ENCODE results near the gene ICE1. TPM values are rescaled to one million over a fixed set of nuclear protein-coding genes. Genes with fewer than 3 reads are reported as not detected.
"Not testable (repeated sequence)": the region's sequence is repeated elsewhere in the genome, so short reads cannot be mapped to it uniquely, and the experiment has no call there.

ICE1 gene
- total RNA-seq, 1 experiment from 2014 or later = 12.9 TPM

DNA sequence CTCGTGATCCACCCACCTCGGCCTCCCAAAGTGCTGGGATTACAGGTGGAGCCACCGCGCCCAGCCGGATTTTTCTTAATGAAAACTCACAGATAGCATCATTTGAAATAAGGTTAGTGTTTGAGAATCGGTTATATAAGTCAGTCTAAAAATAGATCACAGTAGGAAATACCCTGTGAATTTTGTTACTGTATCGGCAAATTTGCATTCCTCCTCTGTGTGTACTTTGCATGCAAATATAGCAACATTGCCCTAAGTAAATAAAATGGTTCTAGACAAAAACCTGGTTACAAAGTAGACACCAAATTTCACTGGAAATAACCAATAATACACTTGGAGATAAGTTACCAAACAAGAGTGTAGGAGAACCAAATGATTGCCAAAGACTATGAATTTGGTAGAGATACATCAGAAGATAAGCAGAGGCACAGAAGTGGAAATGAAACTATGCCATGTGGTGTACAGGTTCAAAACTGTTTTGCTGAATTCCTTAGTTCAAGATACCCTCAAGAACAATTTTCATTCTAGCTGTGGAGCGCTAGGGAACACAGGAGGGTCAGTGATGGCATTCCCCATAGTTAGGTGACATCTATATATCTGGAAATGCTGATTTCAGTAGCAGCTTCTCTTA lies 58.1 kb downstream of the ICE1 start:
- in situ Hi-C loops (cut with HindIII; ENCODE audit: low pct_unique_long_range_greater_than_20kb, low sequenced_read_pairs) = no loop called here

GRCh38 chr5:5481206-5481605 lies 58.7 kb downstream of the ICE1 start:
- DNase-seq (ENCODE audit: low read depth) = no peak
- in situ Hi-C loops (cut with HindIII; ENCODE audit: low pct_unique_long_range_greater_than_20kb, low sequenced_read_pairs) = no loop called here

More for the DNA sequence above, 58.1 kb downstream of the ICE1 start:
- DNase-seq (ENCODE audit: low read depth) = no peak

GRCh38 chr5:5481633-5482032 lies 59.2 kb downstream of the ICE1 start:
- in situ Hi-C loops (cut with HindIII; ENCODE audit: low pct_unique_long_range_greater_than_20kb, low sequenced_read_pairs) = no loop called here
- no peak for DNase-seq (ENCODE audit: low read depth)

DNA sequence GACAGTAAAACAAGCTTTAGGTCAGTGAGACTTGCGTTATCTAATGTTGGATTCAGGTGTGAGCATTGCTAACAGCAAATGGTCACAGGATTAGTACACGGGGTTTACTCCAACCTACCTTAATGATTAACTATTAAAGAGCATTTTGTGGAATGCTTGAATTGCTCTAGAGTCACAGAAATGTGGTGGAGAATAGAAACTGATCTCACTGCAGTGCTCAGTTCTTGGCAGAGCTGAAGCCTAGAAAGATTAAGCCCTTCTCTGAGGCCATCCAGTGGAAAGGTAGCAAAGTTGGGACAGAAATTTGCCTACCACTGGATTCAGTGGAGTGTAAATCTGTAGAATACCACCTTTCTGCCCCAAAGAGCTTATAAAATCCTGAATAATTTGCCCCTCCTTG lies 60.9 kb downstream of the ICE1 start:
- DNase-seq (ENCODE audit: low read depth) = peak; percentile 12
- in situ Hi-C loops (cut with HindIII; ENCODE audit: low pct_unique_long_range_greater_than_20kb, low sequenced_read_pairs) = no loop called here

DNA sequence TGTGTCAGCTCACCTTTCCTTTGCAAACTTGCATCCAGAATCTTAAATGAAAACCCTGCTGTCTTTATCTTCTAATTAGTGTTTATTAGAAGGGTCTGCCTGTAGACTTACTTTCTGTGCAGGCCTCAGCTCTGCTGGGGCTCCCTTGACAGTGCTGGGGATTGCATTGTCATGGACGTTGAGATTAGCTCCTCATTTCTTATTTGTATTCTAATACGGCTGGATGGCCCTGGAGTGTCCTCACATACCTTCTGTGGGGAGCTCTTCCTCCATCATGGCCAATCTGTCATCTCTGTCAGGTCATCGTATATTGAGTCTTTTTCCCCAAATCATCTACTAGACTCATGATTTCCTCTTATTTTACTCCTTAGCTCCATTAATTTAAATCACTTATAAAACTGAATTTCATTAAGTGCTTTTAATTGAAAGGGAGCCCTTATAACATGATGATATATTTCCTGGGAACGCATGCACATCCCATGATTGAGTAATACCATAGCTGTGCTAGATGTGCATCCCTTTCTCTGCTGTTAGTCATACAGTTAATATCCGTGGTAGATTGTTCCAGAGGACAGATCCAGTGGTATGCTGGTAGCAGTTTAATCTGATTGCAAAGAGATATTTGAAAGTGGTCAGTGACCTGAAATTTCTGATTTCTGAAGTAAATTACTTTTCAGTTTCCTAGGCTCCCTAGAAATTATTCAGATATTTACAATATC lies 61.6 kb downstream of the ICE1 start:
- no peak for DNase-seq (ENCODE audit: low read depth)
- in situ Hi-C loops (cut with HindIII; ENCODE audit: low pct_unique_long_range_greater_than_20kb, low sequenced_read_pairs) = no loop called here

DNA sequence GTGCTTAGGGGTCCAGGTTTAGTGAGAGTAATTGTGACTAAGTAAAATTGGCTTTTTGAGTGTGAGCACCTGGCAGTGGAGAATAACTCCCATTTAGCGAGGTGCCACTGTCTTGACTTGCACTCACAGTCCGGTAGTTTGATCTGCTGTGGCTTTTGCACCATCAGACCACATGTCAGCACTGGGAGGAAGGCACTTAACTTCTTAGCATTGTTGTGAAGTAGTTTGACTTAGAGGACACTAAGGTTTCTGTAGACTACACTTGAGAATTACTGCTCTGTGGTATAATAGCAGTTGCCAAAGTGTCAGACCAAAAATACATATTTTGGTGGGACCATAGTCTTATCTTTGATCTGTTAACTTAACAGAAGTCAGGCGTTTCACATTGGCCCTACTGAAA lies 63.6 kb downstream of the ICE1 start:
- in situ Hi-C loops (cut with HindIII; ENCODE audit: low pct_unique_long_range_greater_than_20kb, low sequenced_read_pairs) = no loop called here

GRCh38 chr5:5487585-5488360 lies 65.3 kb downstream of the ICE1 start:
- no peak for DNase-seq (ENCODE audit: low read depth)
- in situ Hi-C loops (cut with HindIII; ENCODE audit: low pct_unique_long_range_greater_than_20kb, low sequenced_read_pairs) = no loop called here

More for the DNA sequence above, 63.6 kb downstream of the ICE1 start:
- no peak for DNase-seq (ENCODE audit: low read depth)

- DNase-seq (ENCODE audit: low read depth) = no peak
- in situ Hi-C loops (cut with HindIII; ENCODE audit: low pct_unique_long_range_greater_than_20kb, low sequenced_read_pairs) = no loop called here
These were observed 68.4 kb downstream of the ICE1 start for GRCh38 chr5:5490774-5491347.

DNA sequence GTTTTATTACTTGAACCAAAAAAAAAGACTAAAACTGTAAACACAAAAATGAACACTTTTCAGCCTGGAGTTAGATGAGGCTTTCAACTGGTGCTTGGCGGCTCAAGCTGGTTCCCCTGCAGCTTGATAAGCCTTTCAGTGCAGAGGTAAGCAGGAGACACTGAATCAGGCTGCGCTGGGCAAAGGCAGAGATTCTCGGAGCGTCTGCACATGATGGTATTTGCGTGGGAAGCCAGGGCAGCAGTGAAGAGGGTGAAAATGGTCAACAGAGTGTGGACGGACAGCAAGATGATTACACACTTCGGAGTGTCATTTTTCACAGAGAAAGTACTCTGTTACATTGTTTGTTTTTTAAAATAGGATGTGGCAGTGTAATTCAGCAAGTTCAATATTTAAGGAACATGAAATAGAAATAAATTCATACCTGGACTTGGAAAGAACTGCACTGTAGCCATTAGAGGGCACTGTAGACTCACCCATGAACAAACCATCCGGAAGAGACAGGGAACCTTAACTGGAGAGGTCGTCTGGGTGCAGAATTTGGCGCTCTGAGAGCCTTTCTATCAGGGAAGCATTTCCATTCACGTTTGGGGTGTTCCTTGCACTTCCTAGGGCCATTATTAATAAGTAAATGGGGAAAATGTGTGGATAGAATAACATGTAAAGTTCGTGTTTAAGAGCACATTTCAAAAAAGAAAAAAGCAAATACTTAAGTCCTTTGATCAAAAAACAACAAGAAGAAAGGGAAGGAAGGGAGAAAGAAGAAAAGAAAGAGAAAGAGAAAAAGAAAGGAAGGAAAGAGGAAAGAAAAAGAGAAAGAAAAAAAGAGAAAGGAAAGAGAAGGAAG lies 69.8 kb downstream of the ICE1 start:
- peak; percentile 26 for DNase-seq (ENCODE audit: low read depth)
- in situ Hi-C loops (cut with HindIII; ENCODE audit: low pct_unique_long_range_greater_than_20kb, low sequenced_read_pairs) = no loop called here

DNA sequence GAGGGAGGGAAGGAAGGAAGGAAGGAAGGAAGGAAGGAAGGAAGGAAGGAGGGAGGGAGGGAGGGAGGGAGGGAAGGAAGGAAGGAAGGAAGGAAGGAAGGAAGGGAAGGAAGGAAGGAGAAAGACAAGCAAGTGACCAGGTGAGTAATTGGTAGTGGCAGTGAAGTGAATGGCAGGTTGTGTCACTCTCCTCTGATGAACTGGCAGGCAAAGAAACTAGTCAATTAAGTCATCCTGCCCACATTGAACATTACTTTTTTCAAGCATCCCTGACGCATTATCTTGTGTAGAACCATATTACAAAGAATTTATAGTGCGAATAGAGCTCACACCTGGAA lies 70.4 kb downstream of the ICE1 start:
- in situ Hi-C loops (cut with HindIII; ENCODE audit: low pct_unique_long_range_greater_than_20kb, low sequenced_read_pairs) = not testable (repeated sequence)

GRCh38 chr5:5494489-5495402 lies 72.3 kb downstream of the ICE1 start:
- in situ Hi-C loops (cut with HindIII; ENCODE audit: low pct_unique_long_range_greater_than_20kb, low sequenced_read_pairs) = no loop called here
- DNase-seq (ENCODE audit: low read depth) = peak; percentile 27

More for the DNA sequence above, 70.4 kb downstream of the ICE1 start:
- DNase-seq (ENCODE audit: low read depth) = not testable (repeated sequence)

DNA sequence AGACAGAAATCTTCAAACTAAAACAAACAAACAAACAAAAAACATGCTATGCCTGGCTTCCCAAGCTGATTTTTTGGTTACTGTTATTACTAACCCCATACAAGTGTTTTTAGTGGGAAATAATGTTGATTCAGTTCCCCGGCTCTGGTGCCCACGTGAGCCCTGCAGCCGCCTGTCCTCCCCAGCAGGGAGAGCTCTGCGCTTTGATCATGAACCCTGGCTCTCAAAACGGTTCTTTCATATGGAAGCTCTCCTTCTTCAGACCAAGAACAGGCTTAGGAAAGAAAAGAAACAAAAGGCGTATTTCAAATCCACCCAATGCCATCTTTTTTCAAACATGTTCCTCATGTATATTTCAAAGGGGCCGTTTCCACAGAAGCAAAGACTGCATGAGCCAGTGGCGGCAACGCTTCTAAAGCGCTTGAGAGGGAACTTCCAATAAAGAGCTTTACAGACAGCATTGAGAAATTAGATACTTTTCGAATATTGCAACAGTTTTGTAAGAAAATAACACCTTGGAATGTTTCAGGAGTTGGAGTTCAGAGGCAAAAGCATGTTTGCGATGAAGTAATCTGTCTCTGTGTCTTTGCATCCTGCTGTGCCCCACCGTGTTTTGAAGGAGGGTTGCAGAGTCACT lies 74.8 kb downstream of the ICE1 start:
- peak; percentile 35 for DNase-seq (ENCODE audit: low read depth)
- in situ Hi-C loops (cut with HindIII; ENCODE audit: low pct_unique_long_range_greater_than_20kb, low sequenced_read_pairs) = no loop called here

DNA sequence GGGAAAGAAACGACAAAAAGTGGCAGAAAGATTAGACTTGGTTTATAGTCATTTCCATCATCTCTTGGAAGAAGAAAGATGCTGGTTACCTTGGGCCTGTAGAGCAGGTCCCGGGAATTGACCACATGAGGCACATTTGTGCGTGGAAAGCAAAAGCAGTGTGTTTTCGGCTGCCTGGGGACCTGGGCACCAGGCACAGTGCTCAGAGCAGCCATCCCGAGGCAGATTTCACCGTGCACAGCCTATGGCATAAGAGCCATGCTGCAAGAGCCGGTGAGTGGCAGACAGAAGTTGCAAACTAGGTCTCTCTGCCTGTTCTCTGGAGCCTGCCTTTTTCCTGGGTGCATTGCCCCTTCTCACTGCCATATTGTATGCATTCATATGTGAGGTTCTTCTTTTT lies 77.0 kb downstream of the ICE1 start:
- in situ Hi-C loops (cut with HindIII; ENCODE audit: low pct_unique_long_range_greater_than_20kb, low sequenced_read_pairs) = no loop called here
- no peak for DNase-seq (ENCODE audit: low read depth)

GRCh38 chr5:5504325-5504724 lies 81.8 kb downstream of the ICE1 start:
- in situ Hi-C loops (cut with HindIII; ENCODE audit: low pct_unique_long_range_greater_than_20kb, low sequenced_read_pairs) = no loop called here
- no peak for DNase-seq (ENCODE audit: low read depth)

- in situ Hi-C loops (cut with HindIII; ENCODE audit: low pct_unique_long_range_greater_than_20kb, low sequenced_read_pairs) = no loop called here
- no peak for DNase-seq (ENCODE audit: low read depth)
These were observed 83.3 kb downstream of the ICE1 start for GRCh38 chr5:5505815-5506214.

GRCh38 chr5:5508391-5508790 lies 85.9 kb downstream of the ICE1 start:
- DNase-seq (ENCODE audit: low read depth) = no peak
- in situ Hi-C loops (cut with HindIII; ENCODE audit: low pct_unique_long_range_greater_than_20kb, low sequenced_read_pairs) = no loop called here

DNA sequence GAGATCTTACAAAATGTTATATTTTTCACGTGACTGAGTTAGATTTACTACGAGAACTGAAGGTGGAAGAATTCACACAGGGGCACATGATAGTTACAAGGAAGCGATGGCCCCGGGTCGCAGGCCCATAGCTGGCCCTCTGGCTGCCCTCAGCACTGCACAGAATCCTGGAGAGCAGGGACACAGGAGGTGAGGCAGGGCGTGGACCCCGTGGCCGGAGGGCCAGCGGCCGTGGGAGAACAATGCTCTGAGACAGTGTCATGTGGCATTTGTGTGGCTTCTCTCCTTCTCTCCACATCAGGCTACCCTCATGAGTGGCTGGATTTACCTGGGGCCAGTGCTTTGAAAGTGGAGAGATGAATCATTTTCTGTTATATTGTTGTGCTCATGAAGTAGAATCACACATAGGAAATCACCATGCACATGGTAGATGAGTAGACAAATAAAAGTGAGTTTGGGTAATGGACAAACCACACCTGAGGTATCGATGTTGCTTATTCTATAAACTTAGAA lies 89.5 kb downstream of the ICE1 start:
- in situ Hi-C loops (cut with HindIII; ENCODE audit: low pct_unique_long_range_greater_than_20kb, low sequenced_read_pairs) = no loop called here
- DNase-seq (ENCODE audit: low read depth) = no peak
